ENCODE results near the gene UGCG.
A peak's percentile ranks its signal among the peaks of the same experiment; 100 is the strongest.
"Not testable (repeated sequence)": the region's sequence is repeated elsewhere in the genome, so short reads cannot be mapped to it uniquely, and the experiment has no call there.

The UGCG gene

DNA sequence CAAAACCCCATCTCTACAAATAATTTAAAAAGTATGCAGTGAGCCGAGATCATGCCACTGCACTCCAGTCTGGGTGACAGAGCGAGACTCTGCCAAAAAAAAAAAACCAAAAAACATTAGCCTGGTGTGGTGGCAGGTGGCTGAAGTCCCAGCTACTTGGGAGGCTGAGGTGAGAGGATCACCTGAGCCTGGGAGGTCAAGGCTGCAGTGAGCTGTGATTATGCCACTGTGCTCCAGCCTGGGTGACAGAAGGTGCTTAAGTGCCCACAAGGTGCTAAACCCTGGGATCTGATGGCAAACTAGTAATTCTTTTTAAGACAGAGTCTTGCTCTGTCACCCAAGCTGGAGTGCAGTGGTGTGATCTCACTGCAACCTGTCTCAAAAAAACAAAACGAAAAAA, 5.7 kb upstream of the UGCG start:
- not testable (repeated sequence) for DNase-seq (ENCODE audit: low read depth)

DNA sequence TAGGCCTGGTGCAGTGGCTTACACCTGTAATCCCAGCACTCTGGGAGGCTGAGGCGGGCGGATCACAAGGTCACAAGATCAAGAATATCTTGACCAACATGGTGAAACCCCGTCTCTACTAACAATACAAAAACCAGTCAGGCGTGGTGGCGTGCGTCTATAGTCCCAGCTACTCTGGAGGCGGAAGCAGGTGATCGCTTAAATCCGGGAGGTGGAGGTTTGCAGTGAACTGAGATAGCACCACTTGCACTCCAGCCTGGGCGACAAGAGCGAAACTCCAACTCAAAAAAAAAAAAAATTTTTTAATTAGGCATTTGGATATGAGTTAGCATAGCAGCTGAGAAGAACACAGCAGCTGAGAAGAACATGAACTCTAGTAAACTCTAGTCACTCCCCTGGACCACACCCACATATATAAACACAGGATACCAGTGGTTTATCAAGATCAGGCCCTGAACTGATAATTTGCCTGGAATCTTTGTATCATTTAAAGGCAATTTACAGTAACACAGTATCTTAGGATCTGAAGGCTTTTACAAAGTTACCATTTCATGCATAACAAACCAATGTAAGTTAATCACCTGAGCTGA, 4.6 kb upstream of the UGCG start:
- DNase-seq (ENCODE audit: low read depth) = no peak

DNA sequence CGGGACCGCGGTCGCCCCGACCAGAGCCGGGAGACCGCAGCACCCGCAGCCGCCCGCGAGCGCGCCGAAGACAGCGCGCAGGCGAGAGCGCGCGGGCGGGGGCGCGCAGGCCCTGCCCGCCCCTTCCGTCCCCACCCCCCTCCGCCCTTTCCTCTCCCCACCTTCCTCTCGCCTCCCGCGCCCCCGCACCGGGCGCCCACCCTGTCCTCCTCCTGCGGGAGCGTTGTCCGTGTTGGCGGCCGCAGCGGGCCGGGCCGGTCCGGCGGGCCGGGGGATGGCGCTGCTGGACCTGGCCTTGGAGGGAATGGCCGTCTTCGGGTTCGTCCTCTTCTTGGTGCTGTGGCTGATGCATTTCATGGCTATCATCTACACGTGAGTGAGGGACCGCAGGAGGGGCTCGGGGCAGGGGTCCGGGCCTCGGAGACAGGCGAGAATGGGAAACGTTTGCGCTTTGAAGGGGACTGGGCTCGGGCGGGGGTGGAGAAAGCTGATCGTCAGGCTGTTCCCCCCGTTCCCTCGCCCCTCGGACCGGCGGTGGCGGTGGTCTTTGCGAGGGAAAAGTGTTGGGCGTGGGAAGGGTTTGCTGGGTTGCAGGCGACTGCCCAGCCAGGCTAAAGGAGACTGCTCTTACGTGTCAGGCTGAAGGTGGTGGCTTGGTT, 457 bp downstream of the UGCG start:
- no peak for DNase-seq (ENCODE audit: low read depth)

DNA sequence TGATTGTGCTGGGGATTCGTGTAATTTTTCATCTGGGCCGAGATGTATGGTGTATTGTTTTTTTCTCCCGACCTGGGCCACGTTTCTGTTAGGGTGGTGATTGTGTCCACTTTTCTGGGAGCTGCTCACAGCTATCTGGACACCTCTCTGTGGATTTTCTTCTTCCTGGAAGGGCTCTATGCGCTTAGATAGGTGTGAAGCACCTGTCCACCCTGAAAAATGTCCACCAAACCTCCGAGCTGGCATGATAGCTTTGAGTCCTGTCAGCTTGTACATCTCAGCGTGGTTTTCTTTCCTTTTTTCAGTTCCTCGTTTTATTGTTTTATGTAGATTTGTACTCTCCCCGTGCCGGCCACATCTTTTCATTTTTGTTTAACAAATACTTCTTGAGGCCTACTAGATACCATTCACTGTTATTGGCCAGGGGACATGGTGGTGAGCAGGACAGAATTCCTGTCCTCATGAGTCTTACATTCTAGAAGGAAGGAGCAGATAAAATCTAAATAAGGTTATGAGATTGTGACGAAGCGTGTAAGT, 1.1 kb downstream of the UGCG start:
- no peak for DNase-seq (ENCODE audit: low read depth)

DNA sequence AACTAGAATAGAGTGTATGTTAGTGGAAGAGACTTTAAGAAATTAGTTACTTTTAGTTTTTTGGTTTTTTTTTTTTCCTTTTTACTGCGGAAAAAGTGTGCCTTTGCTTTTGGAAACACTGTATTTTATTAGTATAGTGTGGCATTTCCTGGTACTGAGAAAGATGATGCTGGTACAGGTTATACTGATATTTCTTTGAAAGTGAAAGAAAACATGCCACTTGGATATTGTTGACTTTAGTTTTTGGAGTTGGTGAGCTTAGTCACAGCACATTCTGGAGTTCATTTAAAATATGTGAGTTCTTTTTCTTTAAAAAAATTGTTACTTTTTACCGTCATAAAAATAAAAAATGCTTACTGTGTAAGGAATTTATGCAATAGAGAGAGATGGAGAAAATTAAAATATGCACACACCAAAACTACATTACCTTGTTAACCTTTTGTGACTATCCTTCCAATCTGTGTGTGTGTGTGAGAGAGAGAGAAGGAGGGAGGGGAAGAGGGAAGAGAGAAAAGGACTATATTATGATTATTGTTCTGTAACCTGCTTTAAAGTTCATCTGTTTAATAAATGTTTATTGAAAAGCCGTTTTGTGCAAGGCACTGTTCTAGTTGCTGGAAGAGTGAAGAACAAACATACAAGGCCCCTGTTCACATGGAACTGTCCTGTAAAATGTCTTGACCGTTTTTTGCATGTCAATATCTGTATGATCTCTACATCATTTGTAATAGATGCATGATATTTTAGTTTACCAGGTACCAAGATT, 1.9 kb downstream of the UGCG start:
- no peak for DNase-seq (ENCODE audit: low read depth)

DNA sequence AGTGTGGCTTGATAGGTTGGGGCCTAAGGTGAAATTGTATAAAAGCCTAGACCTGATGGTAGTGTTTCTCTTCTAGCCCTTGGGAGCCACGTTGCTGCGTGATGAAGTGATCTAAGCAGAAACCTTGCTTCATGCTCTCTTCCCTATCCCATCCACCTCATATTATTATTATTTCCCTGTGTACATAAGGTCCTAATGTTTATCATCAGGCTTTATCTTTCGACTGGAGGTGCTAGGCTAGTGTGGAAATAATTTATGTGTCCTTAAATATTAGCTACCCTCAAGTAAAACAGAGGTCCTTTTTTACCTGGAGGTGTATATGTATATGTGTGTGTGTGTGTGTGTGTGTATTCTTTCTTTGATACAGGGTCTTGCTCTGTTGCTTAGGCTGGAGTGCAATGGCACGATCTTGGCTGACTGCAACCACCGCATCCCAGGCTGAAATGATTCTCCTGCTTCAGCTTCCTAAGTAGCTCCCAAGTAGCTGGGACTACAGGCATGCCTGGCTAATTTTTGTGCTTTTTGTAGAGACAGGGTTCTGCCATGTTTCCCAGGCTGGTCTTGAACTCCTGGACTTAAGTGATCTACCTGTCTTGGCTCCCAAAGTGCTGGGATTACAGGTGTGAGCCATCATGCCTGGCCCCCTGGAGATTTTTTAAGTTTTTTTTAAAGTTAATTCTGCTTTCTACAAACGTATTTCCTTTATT, 3.7 kb downstream of the UGCG start:
- DNase-seq (ENCODE audit: low read depth) = no peak

DNA sequence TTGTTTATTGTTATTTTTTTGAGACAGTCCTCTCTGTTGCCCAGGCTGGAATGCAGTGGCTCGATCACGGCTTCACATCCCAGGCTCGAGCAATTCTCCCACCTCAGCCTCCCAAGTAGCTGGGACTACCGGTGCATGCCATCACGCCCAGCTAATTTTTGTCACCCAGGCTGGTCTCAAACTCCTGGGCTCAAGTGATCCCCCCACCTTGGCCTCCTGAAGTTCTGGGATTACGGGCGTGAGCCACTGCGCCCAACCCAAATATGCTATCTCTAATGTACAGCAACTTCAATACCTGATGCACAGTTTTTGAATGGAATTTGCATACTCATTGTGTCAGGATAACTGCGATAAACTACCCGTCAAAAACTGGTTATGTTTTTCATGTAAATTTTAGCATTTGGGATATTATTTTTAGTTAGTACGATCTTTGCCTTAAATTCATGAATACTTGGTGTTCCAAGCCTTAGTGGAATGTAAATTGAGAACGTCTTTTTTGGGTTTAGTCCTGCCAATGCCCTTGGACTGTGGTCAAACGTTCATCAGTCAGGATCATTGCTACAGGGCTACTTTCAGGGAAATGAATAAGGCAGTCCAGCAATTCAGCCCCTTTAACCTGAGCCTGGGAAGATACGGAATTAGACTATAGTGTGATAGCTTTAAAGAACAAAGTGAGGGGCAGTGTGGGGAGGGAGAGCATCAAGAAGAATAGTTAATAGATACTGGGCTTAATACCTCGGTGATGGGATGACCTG, 4.4 kb downstream of the UGCG start:
- no peak for DNase-seq (ENCODE audit: low read depth)

DNA sequence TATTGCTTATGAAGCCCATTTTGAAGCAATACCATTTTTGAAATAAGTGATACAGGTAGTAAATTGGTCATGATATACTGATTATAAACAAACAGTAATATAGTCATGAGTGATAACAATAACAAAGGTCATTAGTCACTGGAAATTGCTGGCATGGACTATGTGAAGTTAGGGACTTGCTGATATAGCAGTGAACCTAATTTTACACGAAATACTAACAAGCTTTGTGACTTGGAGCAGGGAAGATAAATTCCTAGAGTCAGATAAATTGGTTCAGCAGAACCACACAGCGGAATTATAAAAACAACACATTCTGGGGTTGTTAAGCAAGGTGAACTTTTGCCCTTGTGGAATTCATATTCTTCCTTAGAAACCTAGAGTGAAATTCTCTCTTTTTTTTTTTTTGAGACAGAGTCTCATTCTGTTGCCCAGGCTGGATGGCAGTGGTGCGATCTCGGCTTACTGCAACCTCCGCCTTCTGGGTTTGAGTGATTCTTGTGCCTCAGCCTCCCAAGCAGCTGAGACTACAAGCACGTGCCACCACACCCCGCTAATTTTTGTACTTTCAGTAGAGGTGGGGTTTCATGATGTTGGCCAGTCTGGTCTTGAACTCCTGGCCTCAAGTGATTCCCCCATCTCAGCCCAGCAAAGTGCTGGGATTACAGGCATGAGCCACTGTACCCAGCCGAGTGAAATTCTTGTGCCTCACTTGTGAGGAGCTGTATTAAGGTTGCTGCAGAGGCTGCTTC, 6.0 kb downstream of the UGCG start:
- DNase-seq (ENCODE audit: low read depth) = peak; percentile 31

DNA sequence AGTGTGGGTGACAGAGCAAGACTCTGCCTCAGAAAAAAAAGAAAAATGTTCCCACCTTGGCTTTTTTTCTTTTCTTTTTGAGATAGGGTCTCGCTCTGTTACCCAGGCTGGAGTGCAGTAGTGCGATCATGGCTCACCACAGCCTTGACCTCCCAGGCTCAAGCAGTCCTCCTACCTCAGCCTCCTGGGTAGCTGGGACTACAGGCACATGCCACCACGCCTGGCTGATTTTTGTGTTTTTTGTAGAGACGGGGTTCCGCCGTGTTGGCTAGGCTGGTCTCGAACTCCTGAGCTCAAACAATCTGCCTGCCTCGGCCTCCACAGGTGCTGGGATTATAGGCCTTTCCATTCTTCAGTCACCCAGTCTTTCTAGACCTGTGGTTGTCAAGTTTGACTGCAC, 6.9 kb downstream of the UGCG start:
- not testable (repeated sequence) for DNase-seq (ENCODE audit: low read depth)

DNA sequence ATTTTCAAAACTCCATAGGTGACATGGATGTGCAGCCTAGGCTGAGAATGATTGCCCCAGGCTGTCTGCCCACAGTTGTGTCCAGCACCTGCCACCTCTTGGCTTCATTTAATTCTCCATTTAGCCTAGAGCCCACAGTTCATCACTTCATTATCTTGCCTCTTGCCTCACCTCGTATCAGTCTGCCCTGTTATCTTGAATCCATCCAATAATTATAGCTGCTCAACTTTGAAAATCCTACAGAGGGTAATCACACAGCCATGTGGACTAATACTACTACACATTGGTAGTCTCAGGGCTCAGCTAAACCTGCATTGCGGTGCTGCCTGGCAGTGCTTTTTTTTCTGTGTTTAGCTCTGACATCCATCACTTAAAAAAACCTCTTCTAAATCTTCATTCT, 7.4 kb downstream of the UGCG start:
- DNase-seq (ENCODE audit: low read depth) = no peak

DNA sequence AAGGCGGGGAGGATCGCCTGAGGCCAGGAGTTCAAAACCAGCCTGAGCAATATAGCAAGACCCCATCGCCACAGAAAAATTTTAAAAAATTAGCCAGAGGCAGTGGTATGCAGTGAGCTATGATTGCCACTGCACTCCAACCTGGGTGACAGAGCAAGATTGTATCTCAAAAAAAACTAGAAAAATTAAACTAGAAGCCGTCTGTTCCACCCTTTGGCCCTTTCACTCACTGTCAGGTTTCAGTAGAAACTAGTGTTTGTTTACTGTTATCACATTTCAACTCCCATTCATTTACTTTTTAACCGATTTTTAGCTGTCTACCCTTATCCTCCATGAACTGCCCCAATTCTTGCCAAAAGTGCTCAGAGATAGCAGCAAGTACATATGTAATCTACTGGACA, 8.3 kb downstream of the UGCG start:
- DNase-seq (ENCODE audit: low read depth) = no peak

DNA sequence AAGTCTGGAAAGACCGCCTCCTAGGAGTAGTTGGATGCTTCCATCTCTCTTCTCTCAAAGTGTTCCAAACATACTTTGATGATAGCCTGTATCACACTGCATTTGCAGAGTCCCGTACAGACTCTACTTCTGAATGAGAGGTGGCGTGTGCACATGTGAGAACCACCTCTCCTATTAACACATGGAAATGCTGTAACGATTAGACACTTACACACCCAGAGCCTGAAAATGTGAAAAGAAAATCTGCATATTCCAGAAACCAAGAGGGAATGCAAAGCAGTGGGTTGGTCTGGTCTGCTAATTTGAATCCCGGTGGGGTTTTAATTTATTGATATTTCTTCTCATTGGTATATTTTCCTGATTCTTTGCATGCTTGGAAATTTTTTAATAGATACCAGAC, 10.5 kb downstream of the UGCG start:
- no peak for DNase-seq (ENCODE audit: low read depth)

DNA sequence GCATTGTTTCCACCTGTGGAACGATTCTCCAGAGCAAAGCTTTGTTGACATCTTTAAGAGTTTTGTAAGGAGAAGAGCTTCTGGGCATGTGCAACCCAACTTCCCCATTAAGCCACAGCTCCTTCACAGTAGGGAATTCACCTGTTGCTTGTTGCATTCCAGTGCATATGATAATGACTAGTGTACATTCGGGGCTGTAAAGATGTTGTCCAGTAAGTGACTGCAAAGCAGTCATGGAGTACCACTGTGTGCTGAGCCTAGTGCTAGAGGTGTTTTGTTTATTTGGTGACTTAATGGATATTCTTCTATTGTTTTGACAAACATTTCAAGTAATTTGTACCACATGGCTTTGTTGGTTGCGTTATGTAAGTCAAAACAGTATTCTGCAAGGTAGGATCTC, 12.8 kb downstream of the UGCG start:
- no peak for DNase-seq (ENCODE audit: low read depth)

DNA sequence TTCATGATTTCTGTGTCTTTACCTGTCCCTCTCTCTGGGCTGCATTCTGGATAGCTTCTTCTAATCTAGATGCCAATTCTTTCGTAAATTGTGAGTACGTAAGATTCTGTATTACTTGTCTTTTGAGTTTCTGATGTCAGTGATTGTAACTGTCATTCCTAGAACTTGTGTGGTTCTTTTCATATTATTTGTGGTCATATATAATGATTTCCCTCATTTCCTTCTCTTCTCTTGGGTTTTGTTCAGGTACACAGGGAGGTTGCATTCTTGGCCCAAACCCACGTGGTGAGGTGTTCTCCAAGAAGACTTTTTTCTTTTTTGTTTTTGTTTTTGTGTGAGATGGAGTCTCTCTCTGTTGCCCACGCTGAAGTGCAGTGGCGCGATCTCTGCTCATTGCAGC, 13.8 kb downstream of the UGCG start:
- DNase-seq (ENCODE audit: low read depth) = no peak

DNA sequence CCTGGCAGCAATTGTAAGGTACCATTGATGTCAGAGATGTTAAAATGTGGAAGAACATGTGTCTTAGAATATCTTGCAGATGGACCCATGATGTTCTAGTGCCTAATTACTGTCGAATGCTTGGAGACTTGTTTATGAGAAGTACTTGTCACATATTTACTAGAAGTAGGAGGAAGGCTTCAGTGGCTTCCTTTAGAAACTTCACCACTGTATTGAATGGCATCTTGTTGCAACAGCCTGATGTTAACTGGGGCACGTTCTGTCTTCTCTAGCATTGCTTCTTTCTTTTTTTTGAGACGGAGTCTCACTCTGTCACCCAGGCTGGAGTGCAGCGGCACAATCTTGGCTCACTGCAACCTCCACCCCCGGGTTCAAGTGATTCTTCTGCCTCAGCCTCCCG, 16.5 kb downstream of the UGCG start:
- DNase-seq (ENCODE audit: low read depth) = no peak

DNA sequence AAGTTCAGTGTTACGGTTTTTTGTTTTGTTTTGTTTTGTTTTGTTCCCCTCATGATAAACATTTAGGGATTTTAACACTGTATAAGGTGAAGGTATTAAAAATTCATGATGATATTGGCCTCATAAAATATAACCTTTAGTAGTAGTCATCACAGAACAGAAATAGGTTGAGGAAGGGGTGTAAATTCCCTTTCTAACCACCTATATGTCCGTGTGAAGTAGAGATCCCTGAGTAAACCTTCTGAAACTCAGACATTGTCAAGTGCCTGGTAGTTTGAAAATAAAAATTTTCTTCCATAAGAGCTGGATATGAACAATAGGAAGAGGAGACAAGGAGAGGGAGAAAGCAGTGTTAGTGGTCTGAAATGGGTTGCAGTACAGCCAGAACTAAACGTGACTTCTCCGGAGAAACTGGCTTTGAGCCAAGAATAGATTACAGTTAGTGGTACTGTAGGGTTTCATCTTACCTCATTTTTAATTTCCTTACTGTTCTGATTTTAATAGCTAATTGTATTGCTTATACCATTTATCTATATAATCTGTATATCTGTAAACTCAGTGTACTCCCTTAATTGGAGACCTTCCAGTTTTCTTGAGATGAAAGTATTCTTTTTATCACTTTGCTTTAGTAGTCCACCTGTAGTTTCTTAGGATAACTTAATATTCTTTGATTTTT, 18.3 kb downstream of the UGCG start:
- no peak for DNase-seq (ENCODE audit: low read depth)

DNA sequence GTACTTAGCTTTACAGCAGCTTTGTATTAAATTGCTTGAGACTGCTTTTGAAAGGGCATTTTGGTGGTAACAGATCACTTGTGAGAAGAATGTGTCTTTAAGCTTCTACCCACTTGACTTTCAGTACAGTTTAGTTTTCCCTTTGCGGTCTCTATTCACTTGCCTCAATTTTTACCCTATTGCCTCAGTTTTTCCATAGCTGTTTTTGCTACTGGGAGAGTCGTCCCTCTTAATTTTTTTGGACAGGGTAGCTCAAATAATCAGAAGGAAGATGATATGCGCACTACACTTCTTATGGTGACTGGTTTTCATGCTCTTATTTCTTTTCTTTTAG, 18.8 kb downstream of the UGCG start:
- no peak for DNase-seq (ENCODE audit: low read depth)

DNA sequence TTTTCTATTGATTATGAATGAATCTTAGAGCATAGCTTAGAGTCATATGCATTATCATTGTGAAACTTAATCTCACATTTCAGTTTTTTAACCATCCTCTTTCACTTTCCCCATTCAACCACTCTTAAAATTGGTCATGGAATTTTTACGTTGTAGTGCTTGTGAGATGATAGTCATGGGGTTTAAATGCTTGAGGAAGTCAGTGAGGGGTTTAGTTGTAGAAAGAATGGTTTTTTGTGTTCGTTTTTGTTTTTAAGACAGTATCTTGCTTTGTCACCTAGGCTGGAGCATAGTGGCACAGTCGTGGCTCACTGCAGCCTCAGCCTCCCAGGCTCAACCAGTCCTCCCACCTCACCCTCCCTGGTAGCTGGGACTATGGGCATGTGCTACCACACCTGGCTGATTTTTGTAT, 19.6 kb downstream of the UGCG start:
- DNase-seq (ENCODE audit: low read depth) = no peak

DNA sequence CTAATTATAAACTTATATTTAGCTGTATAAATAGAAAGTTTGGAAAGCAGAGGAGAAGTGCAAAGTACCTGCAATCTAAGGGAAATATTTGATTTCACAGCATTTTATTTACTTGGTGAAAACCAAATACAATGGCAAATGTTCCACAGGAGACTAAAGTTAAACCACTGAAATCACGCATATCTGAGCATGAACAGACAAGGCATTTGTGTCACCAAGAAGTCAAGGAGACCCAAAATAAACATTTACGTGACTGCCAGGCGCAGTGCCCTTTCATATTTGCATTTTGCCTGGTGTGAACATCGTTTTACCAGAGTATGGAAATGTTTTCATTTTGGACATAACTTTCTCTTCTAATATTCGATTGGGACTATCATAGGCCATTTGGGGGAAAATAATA, 20.6 kb downstream of the UGCG start:
- no peak for DNase-seq (ENCODE audit: low read depth)

DNA sequence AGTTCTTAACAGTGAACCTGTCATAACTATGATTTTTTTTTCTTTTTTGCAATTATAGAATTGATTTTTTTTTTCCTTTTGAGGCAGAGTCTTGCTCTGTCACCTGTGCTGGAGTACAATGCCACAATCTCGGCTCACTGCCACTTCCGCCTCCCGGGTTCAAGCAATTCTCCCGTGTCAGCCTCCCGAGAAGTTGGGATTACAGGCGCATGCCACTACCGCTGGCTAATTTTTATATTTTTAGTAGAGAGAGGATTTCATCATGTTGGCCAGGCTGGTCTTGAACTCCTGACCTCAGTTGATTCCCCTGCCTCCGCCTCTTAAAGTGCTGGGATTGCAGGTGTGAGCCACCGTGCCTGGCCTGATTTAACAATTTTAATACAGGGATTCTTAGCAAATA, 21.4 kb downstream of the UGCG start:
- DNase-seq (ENCODE audit: low read depth) = no peak

DNA sequence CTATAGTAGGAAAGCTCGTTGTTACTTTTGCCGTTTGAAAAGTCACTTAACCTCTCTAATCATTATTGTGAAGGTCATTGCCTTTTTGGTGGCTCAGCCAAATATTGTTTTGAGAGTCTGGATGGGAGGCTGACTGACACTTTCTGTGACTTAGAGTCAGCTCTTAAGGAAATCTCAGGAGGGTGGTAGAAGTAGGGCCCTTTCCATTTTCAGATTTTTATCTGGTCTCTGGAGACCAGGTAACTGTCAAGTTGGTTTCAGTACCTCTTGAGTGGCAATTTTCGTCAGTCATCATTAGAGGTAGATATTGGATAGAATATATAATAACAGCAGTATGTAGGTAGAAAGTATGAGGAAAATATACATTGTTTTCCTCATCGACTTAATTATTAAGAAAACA, 23.3 kb downstream of the UGCG start:
- DNase-seq (ENCODE audit: low read depth) = no peak
